ENCODE data around the gene ENPP1. TPM values are rescaled to one million over a fixed set of nuclear protein-coding genes. Genes with fewer than 3 reads are reported as not detected.

ENPP1 gene
- total RNA-seq, 1 donor from 2014 or later, result 3.3 TPM

DNA sequence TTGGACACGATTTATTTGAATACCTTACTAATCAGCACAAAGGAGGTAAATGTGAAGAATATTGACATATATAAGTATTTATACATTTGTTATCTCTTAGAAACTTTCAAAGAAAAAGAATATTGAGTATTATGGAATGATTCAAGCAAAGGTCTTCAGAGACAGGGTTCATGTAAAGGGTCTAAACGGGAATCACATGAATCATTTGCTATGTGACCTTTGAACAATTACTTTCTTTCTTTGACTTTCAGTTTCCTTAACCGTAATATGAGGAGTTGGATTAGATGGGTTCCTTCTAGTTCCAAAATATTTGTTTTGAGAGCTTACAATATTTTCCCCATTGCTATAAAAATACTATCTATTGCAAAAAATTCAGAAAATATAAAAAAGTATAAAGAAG, 14.3 kb downstream of the ENPP1 start:
- intact Hi-C loops (cut with DNase I), result no loop called here

DNA sequence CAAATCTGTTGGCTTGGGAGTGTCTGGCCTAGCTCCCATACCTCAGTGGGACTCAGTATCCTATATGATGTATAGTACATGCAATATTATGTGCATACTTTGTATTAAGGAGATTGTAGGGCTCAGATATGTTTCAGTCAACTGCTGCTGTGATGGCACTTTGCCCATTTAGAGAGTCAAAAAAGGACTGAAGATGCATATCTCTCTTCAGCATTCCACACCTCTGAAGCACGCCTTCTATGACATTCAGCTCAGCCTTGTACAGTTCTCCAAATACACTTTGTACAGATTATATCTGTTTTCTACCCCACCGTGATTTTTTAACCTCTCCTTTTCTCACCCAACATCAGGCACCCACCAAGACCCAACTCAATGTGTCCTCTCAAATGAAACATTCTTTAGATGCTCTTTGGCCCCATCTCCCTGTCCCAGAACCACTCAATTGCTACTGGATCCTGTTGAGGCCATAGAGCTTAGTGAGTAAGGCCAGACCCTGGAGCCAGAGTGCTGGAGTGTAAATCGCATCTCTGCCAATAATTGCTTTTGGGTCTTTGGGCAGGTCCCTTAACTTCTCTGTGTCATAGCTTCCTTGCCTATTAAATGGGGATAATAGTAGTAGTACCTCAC, 15.6 kb downstream of the ENPP1 start:
- intact Hi-C loops (cut with DNase I), result no loop called here

More for the DNA sequence above, 14.3 kb downstream of the ENPP1 start:
- DNase-seq (ENCODE audit: low spot score), result no peak

DNA sequence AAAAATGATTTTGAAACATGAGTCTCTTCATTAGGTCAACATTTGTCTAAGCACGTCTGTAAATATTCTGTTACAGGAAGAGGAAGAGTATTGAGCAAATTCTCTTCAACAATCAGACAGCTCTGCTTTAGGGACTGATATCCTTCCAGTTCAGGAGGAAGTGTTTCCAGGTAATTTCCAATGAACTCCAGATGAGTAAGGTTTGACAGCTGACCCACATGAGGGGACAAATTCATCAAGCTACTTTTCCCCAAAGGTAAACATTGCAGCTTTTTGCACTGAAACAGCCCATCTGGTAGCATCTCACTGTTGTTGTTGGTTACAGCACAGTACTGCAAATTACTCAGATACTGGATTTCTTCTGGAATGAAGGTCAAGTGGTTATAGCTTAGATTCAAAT, 18.1 kb downstream of the ENPP1 start:
- intact Hi-C loops (cut with DNase I), result no loop called here

More for the DNA sequence above, 15.6 kb downstream of the ENPP1 start:
- DNase-seq (ENCODE audit: low spot score), result no peak

GRCh38 chr6:131828080-131828479, 20.3 kb downstream of the ENPP1 start:
- intact Hi-C loops (cut with DNase I), result no loop called here
- DNase-seq (ENCODE audit: low spot score), result no peak

More for the DNA sequence above, 18.1 kb downstream of the ENPP1 start:
- no peak for DNase-seq (ENCODE audit: low spot score)

DNA sequence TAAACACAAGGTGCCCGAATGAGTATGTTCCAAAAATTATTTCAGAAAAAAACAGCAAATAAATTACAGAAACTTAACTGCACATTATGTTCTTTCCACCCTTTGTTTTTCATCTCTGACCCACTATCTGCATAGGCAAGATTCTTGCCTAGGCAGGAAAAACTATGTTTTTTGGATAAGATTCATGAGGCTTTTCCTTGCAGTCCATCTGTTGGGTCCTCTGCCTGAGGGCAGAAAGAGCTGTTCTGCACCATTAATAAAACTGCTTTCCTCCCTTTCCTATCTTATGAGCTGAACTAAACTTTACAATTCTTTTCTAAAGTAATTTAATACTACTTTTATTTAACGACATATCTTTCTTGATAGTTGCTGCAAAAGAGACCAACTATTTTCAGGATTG, 21.1 kb downstream of the ENPP1 start:
- intact Hi-C loops (cut with DNase I), result no loop called here
- no peak for DNase-seq (ENCODE audit: low spot score)

GRCh38 chr6:131831392-131831791, 23.6 kb downstream of the ENPP1 start:
- intact Hi-C loops (cut with DNase I), result no loop called here
- no peak for DNase-seq (ENCODE audit: low spot score)

- no peak for DNase-seq (ENCODE audit: low spot score)
- intact Hi-C loops (cut with DNase I), result no loop called here
These were observed 24.1 kb downstream of the ENPP1 start for GRCh38 chr6:131831886-131832285.

GRCh38 chr6:131832363-131832762, 24.5 kb downstream of the ENPP1 start:
- intact Hi-C loops (cut with DNase I), result no loop called here
- no peak for DNase-seq (ENCODE audit: low spot score)

DNA sequence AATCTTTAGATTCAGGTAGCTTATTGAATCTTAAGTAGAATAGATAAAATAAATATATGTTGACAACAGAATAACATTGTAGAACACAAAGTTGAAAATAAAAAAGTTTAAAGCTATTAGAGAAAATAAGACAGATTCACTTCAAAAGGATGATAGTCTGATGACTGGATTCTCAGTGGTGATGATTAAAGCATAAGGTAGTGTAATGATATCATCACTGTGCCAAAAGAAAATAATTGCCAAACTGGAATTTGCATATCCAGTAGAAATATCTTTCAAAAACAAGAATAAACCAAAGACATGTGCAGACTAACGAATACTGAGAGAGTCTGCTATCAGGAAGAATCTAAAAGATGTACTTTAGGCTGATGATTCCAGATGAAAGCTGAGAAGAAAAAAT, 30.2 kb downstream of the ENPP1 start:
- intact Hi-C loops (cut with DNase I), result no loop called here
- DNase-seq (ENCODE audit: low spot score), result no peak

GRCh38 chr6:131839388-131839787, 31.6 kb downstream of the ENPP1 start:
- DNase-seq (ENCODE audit: low spot score), result no peak
- intact Hi-C loops (cut with DNase I), result no loop called here

- DNase-seq (ENCODE audit: low spot score), result no peak
- intact Hi-C loops (cut with DNase I), result no loop called here
These were observed 32.6 kb downstream of the ENPP1 start for GRCh38 chr6:131840441-131840840.

GRCh38 chr6:131840936-131841583, 33.2 kb downstream of the ENPP1 start:
- intact Hi-C loops (cut with DNase I), result no loop called here
- no peak for DNase-seq (ENCODE audit: low spot score)

DNA sequence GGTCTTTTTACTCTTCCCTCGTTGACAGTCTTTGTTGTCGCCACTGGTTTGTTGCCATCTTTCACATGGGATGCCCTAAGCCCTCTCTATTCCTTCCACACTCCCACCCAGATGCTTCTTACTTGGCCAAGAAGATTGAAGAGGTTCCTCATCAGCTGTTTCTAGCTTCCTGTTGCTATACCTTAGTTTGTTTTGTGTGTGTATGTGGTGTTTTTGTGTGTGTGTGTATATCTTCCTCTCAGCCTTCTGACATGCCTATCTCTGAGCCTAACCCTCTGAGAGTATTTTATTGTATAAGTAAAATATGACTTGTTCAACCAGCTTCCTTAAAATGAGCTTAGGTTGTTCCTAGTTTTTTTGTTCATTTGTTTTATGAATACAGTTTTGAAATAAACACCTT, 35.9 kb downstream of the ENPP1 start:
- intact Hi-C loops (cut with DNase I), result no loop called here
- no peak for DNase-seq (ENCODE audit: low spot score)

DNA sequence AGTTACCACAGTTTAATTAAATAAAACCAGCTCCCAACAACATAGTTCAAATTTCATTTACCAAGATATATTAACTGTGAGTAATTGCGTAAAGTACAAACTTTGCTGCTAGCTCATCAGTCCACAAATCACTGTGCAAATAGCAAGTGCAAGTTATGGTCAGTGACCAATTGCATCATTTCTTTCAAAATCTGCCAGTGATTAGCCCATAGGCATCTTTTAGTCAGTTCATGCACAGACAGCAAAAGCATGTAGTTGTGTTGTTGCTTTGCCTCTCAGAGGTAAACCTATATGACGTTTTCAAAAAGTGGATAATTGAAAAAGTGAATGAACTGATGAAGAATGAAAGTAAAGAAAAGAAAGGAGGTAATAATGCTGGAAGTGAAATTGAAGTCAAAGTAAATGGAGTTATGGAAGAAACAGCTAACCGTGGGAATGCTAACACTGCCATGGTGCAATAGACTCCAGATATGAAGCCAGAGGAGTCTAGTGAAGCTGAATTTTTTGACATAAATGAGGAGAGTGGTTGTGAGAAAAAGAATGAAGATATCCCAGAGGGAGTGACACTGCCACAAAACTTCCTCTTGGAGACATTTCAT, 36.5 kb downstream of the ENPP1 start:
- intact Hi-C loops (cut with DNase I), result no loop called here
- no peak for DNase-seq (ENCODE audit: low spot score)

GRCh38 chr6:131846023-131846663, 38.3 kb downstream of the ENPP1 start:
- intact Hi-C loops (cut with DNase I), result no loop called here
- DNase-seq (ENCODE audit: low spot score), result no peak

DNA sequence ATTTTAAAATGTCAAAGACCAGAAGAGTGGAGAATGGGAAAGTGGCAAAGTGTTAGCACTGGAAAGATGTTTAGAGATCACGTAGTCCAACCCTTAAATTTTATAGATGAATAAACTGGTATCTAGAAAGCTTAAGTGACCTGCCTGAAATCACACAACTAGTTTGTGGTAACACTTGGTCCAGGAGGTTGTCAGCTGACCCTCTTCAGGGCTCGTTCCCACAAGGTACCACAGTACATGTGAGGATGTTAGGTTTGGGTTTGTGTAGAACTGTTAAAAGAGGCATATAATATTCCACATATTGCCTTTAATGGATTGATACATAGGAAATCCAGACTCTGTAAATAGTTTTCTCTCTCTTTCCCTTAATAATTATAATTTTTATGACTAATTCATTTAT, 39.1 kb downstream of the ENPP1 start:
- intact Hi-C loops (cut with DNase I), result no loop called here
- no peak for DNase-seq (ENCODE audit: low spot score)

- DNase-seq (ENCODE audit: low spot score), result no peak
- intact Hi-C loops (cut with DNase I), result no loop called here
These were observed 42.0 kb downstream of the ENPP1 start for GRCh38 chr6:131849799-131850198.

DNA sequence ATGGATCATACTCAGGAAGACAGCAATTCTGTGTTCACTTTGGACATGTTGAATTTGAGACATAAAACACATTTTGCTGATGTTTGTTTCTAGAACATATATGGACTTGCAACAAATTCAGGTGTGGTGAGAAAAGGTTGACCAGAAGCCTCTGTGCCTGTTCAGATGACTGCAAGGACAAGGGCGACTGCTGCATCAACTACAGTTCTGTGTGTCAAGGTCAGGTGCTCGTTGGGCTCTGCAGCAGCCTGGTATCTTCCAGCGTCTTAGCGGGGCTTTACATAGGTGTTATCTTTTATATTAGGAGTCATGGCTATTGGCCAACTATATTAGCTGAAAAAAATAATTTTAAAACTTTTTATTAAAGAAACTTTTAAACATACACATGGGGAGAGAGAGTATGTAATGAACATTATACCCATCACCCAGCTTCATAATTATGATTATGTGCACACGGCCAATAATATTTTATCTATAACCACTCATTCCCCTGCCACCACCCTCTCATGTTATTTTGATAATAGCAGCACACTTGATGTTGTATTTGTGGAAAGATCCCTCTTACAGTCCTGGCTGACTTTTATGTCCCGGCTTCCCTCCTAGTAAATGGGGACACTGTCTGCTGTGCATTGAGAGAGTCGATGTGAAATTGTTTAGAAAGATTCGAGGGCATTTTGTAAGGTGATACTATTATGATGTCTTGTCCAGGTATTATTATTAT, 43.4 kb downstream of the ENPP1 start:
- intact Hi-C loops (cut with DNase I), result no loop called here
- DNase-seq (ENCODE audit: low spot score), result no peak

- intact Hi-C loops (cut with DNase I), result no loop called here
- no peak for DNase-seq (ENCODE audit: low spot score)
These were observed 44.4 kb downstream of the ENPP1 start for GRCh38 chr6:131852200-131852599.

GRCh38 chr6:131854803-131855202, 47.0 kb downstream of the ENPP1 start:
- intact Hi-C loops (cut with DNase I), result no loop called here
- no peak for DNase-seq (ENCODE audit: low spot score)

Measured in cardiac septum (tissue), 1 donor.